Dedifferentiated amniotic fluid mesenchymal stem cell (primary cell): ENCODE data around the gene SDHB.
"Not testable (repeated sequence)": the region's sequence is repeated elsewhere in the genome, so short reads cannot be mapped to it uniquely, and the experiment has no call there.

Experiments used
- DNase-seq: peaks from one replicate; pipeline ENCODE4 v3.0.0-alpha.2; 2016; ENCODE audit errors: extremely low spot score

SDHB gene

DNA sequence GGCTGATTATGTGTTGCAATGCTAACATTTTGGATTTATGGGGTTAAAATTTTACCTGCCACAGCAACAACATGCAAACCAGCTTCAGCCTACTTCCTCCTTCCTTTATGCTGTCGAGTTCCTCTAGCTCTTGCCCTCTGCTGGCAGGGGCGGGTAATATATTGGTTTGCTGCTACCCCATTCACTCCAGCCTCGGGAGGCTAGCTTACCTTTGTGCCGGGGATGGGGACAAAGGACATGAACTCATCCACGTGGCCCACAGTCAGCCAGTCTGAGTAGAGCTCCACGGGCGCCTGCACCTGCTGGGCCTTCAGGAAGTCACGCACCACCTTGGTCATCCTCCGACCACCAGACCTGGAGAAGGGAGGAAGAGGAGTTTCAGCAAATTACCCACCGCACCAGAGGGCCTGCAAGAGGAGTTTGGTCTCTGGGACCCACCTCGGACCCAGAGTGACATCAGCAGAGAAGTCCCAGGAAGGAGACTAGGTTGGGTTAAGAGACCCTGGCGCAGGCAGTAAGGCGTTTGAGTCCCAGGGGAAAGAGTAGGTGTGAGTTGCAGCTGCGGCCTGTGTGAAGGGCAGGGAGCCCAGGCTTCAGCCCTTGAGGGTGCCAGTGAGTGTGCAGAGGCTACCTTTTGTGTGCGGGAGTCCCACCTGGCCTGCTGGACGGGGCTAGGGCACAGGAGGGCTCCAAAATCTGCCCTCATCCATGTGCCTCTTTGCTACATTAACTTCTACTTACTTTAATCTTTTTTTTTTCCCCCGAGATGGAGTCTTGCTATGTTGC is 21.8 kb upstream of the SDHB start:
- no peak for DNase-seq

DNA sequence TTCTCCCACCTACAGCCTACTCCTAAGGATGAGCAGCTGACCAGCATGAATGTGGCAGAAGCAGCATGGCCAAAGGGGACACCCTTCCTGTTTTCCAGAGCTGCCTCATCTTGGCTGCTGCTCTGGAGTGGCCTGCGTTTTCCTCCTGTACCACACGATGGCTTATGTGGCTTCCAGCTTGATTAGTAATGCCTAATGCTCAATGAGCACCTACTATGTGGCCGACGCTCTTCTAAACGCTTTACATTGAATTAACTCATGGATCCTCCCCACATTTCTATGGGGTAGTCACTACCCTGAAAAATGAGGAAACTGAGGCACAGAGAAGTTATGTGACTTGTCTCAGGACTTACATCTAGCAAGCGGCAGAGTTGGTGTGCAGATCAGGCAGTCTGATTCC is 18.0 kb upstream of the SDHB start:
- DNase-seq = no peak

DNA sequence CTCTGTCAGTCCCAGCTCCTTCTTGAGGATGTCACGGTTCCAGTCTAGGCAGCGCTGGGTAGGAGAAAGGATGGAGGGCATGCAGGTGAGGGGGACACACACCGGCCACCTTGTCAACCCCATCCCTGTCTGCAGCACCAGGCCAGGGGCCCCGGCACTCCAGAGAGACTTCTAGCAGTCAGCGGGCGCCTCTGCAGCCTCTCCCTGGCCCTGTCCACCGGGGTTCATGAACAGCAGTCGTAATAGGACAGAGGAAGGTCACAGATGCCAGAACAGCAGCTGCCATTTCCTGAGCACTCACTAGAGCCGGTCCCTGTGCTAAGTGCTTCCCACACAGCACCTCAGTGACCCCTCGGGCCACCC is 16.3 kb upstream of the SDHB start:
- no peak for DNase-seq

DNA sequence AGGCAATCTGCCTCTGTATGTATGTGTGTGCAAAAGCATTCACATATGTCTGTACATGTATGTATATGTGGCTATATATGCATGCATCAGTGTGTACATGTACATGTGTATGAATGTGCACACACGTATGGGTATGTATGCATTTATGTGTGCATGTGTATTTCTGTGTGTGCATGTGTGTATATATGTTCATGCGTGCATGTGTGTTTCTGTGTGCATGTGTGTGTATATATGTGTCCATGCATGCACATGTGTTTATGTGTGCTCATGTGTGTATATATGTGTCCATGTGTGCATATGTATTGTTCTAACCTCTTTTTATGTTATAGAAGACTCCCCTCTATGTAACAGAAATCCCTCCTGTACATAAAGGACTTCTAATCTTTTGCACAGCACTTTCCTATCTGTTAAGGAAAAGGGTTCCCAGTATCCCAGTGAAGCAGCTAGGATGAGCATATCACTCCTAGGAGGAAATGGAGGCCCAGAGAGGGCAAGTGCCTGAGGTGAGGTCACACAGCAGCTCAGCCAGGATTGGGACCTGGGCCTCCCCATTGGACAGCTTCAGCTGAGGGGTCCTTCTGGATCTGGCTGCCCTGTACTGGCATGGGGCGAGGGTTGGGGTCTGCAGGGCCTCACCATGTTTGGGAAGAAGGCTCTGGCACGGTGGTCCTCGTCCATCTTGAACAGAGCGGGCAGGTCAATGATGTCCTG is 15.8 kb upstream of the SDHB start:
- no peak for DNase-seq

DNA sequence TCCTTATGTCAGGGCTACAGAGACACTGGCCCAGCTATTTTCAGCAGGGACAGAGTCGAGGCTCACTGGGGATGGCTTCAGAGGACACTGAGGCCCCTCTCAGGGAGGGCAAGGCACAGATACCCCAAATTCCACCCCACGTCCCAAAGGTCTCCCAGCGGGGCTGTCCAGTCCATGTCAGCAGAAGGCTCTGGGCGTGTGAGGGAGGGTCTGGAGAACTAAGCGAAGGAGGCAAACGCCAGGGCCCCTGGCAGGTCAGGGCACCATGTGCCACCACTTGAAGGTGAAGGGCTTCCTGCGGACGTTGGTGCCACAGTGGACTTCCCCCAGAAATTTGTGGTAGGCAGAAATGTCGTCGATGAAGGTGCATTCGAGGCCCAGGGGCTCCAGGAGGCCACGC is 15.0 kb upstream of the SDHB start:
- DNase-seq = no peak

DNA sequence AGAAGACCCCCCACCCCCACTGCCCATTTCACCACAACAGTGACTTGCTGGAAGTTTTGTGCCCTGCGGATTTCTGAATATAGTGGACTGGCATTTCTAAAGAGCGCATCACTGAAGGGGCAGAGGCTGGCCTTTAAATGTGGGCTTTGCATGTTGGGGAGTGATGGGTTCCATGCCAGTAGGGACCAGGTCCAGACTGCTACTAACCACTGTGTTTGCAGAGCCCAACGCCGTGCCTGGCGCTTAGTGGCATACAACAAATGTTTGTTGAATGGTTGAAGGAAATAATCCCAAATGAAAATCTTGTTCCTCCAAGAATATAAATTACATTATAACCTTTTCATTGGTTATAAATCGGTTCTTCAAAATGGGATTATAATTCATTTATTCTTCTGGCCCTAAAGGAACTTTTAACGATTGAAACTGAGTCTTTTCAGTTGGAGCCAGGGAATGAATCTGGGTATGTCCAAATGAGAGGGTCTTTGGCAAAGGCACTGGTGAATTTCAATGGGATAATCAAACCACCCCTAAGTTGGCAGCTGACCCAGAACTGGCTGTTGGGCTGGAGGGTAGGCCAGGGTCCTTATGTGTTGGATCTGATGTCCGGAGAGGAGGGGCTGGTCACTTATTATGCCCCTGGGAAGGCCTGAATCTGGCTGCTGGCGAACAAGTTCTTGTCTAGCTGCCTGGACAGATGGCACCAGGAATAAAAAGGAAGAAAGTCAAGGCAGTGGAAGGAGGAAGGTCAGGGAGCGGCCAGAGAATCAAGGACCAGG is 13.8 kb upstream of the SDHB start:
- DNase-seq = no peak

DNA sequence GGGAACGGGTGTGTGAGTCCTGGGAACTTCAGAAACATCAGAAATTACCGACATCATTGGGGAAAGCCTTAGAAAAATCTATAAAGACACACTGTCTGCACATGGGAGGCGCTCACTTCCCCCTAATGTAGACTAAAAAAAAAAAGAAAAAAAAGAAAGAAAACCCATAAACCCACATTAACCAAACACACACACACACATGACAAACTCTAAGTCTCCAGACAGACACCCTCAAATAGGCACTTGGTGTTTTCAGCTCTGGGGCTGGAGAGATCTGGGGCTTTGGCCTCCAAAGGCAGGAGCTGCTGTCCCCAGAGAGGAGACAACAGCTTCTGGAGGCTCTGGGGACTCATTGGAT is 13.2 kb upstream of the SDHB start:
- DNase-seq = no peak

DNA sequence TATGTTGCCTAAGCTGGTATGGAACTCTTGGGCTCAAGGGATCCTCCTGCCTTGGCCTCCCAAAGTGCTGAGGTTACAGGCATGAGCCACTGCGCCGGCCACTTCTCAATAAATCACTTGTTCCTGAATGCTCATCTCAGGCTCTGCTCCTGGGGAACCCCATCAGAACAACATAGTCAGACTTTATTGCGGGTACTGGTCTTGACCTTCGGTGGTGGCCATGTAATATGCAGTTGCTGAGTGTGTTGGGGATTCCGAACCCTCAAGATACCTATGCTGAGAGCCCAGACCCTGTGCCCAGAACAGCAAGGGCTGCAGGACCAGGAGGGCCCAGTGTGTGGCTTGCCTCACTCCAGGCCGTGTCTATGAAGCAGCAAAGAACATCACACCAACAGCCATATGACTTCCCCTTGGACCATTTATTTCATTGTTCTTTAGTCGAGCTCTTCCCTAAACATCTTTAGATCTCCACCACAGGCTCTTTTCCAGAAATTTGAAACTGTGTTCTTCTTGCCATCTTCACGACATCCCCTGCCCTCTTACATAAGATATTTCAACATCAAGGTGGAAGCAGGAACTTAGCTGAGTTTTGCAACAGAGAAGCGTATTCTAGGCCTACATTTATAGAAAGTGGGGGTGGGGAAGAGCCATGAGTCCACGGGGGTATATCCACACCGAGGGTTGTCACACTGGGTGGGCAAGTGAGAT is 12.7 kb upstream of the SDHB start:
- no peak for DNase-seq

DNA sequence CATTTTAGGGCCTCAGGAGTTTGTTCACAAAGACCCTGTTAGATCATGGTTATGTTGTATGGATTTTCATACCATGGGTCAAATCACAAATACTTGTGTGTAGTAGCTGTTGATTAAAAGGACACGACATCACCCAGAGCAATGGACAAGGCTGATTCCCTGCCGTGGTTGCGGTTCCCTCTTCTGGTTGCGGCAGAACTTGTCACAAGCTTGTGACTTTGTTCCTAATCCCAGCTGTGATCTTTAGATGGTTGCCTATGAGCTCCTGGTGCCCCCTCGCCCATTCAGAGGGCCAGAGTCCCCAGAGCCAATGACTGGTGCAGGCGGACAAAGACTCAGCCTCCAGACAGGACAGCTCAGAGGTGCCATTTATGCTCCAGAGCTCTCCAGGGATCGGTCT is 11.8 kb upstream of the SDHB start:
- DNase-seq = no peak

DNA sequence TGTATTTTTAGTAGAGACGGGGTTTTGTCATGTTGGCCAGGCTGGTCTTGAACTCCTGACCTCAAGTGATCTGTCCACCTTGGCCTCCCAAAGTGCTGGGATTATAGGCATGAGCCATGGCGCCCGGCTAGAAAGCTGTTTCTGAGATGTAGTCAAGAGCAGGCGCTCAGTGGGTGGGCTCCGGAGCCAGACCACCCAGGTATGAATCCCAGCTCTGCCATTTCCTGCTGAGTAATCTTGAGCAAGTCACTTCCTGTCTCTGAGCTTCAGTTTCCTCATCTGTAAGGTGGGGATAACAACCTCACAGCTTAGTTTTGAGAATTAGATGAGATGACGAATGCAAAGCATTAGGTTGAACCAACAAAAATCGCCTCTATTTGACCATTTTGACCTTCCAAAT is 8.9 kb upstream of the SDHB start:
- not testable (repeated sequence) for DNase-seq

DNA sequence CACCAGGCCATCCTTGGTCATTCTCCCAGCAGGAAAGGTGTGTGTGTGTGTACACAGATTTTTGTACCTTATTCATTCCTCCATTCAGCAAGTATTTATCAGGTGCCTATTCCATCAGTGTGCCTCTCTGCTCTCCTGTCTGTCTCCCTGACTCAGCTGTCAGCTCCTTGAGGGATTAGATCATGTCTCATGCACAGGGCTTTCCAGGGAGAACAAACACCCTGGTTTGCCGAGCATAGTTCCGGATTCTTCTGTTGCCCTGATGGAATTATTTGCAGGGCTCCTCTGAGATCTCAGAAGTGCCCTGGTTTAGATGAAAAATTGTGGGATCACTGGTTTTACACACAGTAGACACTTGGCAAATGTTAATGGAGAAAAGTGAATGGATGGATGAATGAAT is 8.1 kb upstream of the SDHB start:
- no peak for DNase-seq

DNA sequence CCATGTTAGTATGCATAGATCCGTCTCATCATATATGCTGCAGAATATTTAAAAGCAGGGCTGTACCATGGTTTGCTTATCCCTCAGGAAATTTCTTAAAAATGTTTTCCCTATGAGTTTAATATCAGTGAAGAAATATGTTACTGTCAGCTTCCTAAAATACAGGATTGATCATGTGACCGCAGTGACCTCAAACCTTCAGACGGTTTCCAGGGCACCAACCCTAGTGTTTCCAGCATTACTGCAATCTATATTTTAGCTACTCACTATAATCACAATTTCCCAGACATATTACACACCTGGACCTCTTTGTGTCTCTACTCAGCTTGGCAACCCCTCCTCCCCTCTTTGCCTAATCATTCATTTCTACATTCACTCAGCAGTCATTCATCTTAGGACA is 7.7 kb upstream of the SDHB start:
- DNase-seq = no peak

DNA sequence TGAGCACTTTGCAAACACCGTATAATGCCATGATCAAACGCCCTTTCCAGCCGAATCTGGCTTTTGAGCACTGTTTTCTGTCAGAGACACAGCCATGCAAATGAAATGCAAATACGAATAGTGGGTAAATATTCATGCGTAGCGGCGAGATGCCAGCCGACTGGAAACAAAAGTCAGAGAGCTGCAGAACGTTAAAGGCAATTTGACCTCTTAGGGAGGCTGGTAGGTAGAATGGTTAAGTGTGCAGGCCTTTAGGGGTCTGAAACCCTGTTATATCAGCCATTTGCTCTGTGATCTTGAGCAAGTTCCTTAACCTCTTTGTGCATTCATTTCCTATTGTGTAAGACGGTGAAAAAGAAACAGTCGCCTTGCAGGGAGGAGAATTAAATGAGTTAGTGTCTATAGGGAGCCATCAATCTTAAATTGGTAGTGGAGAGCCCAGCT is 6.5 kb upstream of the SDHB start:
- no peak for DNase-seq

DNA sequence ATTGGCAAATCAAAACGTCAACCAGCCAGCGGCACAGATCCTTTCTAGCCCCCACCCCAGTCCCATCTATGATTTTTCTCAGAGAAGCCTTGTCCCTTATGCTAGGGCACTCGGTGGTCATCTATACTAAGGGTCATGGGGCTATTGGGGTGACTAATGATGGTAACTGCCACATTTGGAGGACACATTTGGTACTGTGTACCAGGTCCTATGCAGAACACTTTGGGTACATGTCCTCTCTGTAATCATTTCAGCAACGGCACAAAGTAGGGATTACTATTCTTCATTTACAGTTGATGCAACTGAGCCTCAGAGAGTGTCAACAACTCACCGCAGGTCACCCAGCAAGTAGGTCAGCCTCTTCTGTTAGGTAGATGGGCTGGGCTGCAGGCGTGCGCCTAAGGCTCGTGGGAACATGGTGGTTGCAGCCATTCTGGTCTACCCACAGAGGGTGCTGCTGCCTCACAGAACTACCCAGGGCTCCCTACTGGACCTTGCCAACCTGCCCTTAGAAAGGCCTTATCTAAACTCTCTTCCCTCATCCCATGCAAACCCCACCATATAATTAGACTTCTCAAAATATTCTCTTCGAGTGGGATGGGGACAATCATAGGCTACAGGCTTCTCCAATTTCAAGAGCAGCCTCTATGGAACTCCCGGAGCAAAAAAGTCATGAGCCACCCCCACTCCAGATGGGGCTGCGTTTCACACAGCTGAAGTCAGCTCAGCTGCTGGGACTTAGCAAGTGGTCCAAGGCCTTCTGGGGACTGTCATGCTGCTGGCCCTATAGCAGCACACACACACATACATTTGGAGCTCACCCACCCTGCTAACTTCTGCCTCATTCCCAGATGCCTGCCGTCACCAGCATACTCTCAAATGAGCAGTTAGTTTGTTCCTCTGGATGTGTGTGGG is 5.8 kb upstream of the SDHB start:
- DNase-seq = peak; percentile 61

DNA sequence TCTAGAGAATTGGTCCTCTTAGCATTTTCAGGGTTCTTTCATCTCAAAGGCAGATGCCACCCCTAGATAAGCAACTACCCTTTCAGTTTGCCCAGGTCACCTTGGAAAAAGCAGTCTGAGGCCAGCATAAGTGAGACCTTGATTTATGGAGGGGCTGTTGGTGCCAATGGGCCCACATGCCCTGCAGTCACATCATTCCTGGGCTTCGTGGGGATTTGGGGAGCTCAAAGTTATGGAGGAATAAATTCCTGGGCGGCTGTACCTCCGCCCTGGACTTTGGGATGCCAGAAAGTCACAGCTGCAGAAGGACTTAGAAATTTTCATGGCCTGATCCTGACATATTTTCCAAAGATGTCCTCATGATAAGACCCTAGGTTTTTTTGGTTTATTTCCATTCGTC is 2.7 kb upstream of the SDHB start:
- no peak for DNase-seq

DNA sequence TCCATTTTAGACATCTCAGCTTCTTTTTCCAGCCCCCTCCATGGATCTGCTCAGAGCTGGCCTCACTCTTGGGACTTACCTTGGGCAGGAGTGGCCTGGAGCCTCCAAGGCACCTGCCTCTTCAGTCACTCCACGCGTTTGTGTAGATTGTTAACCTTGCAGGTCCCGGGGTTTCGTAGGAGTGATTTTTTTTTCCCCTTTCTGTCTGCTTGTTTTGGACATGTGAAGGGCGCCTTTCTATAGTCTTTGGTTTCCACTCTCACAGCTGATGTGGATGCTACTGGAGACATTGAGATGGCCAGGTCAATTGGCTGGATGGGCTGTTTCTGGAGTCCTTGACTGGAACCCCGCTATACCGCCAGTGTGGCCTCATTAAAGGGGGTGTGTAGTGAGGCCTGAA is 2.0 kb upstream of the SDHB start:
- DNase-seq = no peak

DNA sequence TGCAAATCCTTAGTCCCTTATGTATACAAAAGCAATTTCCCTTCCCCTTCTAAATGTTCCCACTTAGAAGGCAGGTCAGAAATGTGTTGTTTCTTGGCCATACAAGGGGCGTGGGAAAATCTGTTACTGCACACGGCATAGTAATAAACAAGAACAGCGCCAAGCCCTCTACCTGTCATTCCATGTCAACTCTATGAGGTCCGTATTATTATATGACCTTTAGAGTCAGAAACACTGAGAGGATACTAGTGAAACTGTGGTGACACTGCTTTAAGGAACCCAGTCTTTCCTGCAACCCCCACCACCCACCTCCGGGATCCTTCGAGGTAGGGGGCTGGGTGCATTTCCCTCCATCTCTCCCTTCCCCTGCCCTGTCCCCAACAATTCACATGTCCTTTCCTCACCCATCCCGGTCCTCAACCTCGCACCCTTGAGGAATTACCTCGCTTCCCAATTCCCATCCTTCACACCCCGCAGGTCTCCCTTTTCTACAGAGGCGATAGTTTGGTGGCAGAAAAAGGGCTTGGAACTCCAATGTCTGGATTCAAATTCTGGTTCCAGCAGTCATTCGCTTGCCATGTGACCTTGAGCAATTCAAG is 647 bp downstream of the SDHB start:
- DNase-seq = no peak

DNA sequence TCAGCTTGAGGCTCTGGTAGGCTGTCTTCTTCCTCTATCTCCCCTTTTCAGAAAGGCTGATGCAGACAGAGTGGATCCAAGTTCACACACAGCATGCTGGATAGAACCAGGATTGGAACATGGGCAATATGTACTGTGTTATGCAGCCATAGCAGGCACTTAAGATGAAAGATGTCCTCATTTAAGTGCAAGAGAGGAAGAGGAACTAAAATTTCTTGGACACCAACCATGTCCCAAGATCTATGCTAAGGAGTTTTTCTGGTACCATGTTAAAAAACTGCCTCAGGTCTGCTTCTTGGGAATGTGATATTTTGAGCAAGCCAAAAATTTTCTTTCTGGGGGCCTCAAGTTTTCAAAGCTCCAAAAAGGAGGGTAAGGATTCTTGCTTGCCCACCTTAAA is 1.2 kb downstream of the SDHB start:
- no peak for DNase-seq

DNA sequence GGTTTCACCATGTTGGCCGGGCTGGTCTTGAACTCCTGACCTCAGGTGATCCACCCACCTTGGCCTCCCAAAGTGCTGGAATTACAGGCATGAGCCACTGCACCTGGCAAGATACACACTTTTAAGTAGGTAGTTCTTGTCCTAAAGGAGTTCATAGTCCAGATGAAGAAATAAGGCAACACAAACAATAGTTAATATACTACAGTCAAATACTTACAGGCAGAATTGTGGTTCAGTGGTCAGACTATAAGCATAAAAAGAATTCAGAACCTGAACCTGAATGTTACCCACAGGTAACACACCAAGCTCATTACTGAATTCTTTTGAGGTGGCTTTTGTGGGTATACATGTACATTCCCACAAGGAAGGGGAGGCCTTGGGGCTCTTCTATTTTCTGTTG is 1.8 kb downstream of the SDHB start:
- DNase-seq = no peak

DNA sequence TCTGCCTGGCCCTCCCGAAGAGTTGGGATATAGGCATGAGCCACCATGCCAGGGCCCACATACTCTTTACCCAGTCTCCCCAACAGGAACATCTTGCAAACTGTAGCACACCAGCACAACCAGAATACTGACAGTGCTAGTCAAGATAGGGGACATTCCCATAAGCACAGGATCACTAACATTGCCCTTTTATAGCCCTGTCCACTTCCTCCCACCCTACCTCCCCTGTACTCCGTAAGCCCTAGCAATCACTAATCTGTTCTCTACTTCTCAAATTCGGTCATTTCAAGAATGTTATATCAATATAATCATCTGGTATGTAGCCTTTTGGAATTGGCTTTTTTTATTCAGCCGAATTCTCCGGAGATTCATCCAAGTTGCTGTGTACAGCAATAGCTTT is 5.9 kb downstream of the SDHB start:
- no peak for DNase-seq

DNA sequence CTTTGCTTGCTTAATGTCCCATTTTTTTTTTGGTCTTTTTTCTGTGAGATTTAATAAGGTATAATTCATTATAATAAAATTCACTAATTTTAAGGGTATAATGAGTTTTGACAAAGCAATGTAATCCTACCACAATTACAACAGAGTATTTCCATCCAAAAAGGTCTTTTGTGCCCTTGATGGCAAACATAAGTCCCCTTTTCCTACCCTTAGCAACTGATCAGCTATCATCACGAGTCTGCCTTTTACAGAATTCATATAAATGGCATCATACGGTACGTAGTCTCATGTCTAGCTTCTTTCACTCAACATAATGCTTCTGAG is 7.5 kb downstream of the SDHB start:
- no peak for DNase-seq
